GM18526 (cell line): Measurements from ENCODE around the gene MRPL14.

Source experiments
- POLR2A ChIP-seq: IDR thresholded peaks from 3 replicates; pipeline ENCODE4 v1.6.1; 2011; ENCODE audit not compliant: insufficient read length; ENCODE audit errors: extremely low read depth

The MRPL14 gene

DNA sequence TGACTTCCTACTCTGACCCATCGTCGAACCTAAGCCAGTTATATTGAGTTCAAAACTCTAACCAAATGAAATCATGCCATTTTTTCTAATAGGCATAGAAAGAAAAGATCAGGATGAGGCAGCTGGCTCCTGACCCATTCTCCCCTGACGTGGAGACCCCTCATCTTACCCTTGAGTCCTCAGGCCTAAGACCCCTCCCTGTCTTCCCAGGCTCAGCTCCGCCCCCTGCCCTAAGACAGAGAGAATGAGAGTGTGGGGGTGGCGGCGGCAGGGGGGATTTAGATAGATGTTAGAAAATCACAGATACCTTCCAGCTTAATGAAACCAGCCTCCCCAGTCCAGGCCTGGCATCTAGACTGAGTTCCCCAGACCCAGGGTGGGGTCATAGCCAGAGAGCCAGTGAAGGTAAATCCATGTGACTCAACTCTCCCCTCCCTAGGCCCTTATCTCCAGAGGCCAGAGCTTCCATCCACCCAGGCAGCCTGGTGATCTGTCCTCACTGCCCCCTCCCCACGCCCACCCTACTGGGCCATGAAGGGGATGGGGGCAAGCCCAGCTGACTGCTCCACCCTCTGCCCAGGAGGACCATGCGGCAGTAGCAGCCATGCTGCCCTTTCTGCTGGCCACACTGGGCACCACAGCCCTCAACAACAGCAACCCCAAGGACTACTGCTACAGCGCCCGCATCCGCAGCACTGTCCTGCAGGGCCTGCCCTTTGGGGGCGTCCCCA, 6.9 kb upstream of the MRPL14 start:
- TF ChIP-seq POLR2A, result no peak

DNA sequence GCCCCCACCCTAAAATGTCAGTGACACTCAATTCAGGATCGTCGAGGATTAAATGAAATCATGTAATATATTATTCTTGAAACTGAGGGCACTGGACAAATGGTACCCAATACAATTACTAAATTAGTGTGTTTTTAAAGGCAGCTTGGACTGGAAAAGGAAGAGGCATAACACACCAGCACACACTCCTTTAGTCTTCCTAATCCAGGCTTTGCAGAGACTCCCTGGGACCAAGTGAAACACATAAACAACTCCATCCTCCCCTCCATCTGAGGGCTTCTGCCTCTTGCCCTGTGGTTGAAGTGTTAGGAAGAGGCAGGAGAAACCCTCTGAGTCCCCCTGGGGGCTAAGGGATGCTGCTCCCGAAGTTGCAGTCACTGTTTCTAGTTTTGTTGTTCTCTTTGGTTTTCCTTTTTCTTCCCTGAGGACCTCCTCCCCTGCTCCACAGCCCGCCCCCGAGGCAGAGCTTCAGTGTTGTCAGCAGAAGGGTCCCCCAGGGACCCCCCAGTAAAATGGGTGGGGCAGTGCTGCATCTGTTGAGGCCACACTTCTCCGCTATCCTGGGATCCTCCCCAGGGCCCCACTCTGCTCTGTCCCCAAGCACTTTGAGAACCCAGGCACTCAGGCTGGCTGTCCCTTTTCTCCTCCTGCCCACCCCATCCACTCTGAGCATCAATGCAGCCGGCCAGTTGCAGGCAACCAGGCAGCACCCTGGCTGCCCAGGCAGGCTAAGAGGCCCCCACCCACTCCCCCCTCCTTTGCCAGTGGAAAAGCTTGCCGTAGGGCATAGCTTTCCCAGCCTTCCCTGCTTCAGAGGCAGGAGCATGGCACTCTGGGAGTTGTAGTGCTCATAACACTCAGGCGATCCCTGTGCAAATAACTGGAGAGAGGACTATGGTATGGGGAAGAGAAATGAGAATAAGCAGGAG, 6.0 kb upstream of the MRPL14 start:
- no peak for TF ChIP-seq POLR2A

DNA sequence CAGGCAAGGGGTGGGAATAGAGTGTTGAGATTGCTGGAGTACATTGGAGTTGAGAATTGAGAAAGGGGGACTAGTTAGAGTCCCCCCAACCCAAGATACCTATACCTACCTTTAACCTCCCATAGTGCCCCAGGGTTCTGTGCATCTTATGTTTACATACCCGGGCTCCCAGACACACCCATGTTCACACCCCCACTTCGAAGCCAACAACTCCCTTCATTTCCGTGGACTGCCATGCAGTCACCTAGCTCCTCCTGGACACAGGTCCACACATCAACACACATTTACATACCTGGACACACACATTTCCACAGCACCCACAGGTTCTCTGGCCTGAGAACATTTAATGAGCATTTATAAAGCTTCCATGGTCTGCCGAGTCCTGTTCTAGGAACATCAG, 5.2 kb upstream of the MRPL14 start:
- TF ChIP-seq POLR2A, result no peak

GRCh38 chr6:44131892-44132291, 4.6 kb upstream of the MRPL14 start:
- no peak for TF ChIP-seq POLR2A

- TF ChIP-seq POLR2A, result no peak
Observed at GRCh38 chr6:44129841-44130322, 2.6 kb upstream of the MRPL14 start.

DNA sequence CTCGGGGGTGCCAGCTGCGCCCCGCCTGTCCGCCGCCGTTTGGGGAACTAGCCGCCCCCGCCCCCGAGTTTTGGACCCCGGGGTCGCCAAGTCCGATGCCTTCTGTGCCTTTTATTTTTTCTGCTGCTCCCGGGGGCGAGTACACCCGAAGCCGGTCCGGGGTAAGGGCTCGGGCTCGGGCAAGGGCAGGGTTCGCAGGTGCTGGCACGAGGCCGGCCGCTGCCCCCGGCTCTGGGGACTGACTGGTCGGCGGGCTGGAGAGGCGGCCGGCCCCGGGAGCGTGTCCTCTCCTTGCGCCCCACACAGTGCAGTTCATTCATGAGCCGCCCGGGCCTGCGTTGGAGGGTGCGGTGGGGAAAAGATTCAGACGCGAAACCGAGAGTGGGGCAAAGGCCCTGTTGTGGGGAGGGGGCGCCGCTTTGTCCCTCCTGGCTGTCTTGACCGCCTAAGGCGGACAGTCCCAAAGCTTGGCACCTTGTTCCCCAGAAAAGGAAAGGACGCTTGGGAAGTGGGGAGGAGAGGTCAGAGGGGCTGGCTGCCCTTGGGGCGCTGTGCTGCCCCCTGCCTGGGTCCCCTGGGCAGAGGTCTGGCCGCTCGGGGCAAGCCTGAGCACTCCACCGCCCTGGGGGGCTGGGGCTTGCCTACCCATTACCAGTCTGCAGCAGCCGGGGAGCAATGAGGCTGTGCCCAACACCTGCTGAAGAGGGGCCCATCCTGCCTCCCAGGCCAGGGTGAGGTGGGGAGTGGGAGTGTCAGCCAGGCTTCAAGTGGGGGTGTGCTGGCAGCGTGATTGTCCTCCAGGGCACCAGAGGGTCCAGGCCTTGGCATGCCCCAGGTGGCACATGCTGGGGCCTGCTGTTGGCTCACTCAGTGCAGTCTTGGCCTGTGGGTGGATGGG, 1.0 kb upstream of the MRPL14 start:
- no peak for TF ChIP-seq POLR2A

GRCh38 chr6:44126320-44127149, 717 bp downstream of the MRPL14 start:
- no peak for TF ChIP-seq POLR2A

DNA sequence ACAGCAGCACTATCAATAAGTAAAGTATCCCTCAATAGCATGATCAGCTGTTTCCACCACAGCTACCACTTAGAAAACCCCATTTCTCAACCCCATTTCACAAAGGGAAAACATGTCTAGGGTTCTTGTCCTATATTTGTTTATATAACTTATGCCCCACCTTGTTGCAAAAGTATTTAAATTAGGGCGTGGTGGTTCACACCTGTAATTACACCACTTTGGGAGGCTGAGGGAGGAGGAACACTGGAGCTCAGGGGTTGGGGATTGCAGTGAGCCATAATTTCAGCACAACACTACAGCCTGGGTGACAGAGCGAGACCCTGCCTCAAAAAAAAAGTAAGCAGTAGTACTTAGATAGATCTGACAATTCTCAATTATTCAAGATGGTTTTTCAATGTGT, 3.7 kb downstream of the MRPL14 start:
- TF ChIP-seq POLR2A, result no peak

GRCh38 chr6:44122801-44123200, 4.5 kb downstream of the MRPL14 start:
- no peak for TF ChIP-seq POLR2A

DNA sequence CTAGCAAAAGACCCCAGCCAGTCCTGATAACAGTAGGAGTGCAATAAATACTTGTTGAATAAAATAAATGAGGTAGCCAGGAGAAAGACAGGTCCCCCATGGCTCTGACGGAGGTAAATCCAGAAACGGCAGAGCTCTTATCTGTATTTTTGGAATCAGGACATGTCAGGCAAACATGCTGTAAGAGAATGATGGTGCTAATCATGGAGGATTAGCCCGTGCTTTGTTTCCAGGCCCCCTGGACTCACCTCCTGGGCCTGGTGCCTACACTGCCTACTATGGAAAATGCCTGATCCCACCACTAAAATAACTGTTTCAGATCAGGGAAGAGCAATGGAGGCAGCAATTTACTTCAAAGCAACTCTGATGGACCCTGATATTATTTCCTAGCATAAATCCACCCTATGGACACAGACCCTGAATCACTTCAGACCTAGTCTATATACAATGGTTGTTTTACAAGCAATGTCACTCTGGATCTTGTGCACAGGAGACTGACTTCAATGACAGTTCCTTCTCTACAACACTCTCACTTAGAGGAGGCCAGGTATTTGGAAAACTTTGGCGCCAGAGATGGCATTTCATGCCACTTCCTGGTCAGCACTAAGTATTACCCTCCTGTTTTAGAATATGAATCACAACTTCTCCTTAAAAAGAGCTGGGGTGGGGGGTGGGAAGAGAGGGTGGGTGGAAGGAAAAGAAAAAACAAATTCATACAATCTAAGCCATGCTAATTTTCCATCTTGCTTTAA, 6.4 kb downstream of the MRPL14 start:
- no peak for TF ChIP-seq POLR2A

GRCh38 chr6:44119704-44120262, 7.5 kb downstream of the MRPL14 start:
- no peak for TF ChIP-seq POLR2A

DNA sequence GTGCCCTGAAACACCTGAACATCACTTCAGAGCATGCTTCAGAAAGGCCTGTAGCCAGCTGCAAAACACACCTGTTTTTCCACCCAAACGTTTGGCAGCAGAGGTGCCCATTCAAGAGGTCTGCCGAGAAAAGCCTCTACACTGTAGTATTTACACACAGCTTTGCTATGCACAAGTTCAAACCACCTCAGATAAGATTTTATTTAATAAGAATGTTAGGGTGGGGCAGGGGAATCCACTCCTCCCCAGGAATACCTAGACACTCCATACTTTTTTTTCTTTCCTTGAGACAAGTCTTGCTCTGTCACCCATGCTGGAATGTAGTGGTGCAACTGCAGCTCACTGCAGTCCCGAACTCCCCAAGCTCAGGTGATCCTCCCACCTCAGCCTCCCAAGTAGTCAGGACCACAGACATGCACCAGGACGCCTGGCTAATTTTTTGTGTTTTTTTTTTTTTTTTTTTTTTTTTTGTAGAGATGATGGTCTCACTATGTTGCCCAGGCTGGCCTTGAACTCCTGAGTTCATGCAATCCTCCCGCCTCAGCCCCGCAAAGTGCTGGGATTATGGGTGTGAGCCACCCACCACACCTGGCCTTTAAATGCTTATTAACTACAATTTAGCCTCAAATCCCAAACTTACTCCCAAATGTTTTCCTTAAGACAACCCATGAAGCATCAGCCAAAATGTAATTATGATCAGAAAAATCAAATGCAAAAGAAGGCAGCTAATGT, 9.7 kb downstream of the MRPL14 start:
- no peak for TF ChIP-seq POLR2A
